Mammary epithelial cell (primary cell): ENCODE results near the gene CACNA1G.

Experiments used
- CTCF ChIP-seq, 2 donors: IDR thresholded peaks in 1 of 2; conservative IDR thresholded peaks in 1 of 2; 2 replicates each; pipeline ENCODE4 v1.5.1; 2011 to 2012; ENCODE audit warnings: inconsistent platforms in 2 of 2, low read length in 2 of 2, mild to moderate bottlenecking in 2 of 2, control low read depth in 1 of 2, low read depth in 1 of 2; ENCODE audit not compliant: insufficient read depth in 1 of 2; ENCODE audit errors: extremely low read depth in 1 of 2
- EZH2 ChIP-seq: IDR thresholded peaks from 2 replicates; pipeline ENCODE4 v1.6.1; 2012; ENCODE audit warnings: low read length, inconsistent platforms, borderline replicate concordance

GRCh38 chr17:50668838-50669581, 108.5 kb downstream of the CACNA1G start:
- no peak for TF ChIP-seq CTCF (conservative IDR thresholded peaks at IDR 0.05 in 1 of 2, IDR thresholded peaks at IDR 0.05 in 1 of 2; ENCODE audit: extremely low read depth in 1 of 2, insufficient read depth in 1 of 2, low read depth in 1 of 2, low read length in 2 of 2)
- no peak for TF ChIP-seq EZH2
